ENCODE data around the gene DNASE1L1. TPM values are rescaled to one million over a fixed set of nuclear protein-coding genes. Genes with fewer than 3 reads are reported as not detected.
"Not testable (repeated sequence)": the region's sequence is repeated elsewhere in the genome, so short reads cannot be mapped to it uniquely, and the experiment has no call there.

The DNASE1L1 gene
- total RNA-seq, 1 donor from 2014 or later, result 56.3 TPM

- intact Hi-C loops (cut with micrococcal nuclease), result no loop called here
- DNase-seq, result no peak
- Histone ChIP-seq H3K36me3 (peaks cover 25% of the 10 kb centered on the region), H3K4me1 (peaks cover 16% of the 10 kb centered on the region), H3K27ac (replicated peaks) (no peak overlapping the region), H3K9me3 (replicated peaks) (no peaks in the 10 kb centered on the region), H3K4me3 (no peak overlapping the region), H3K27me3 (ENCODE audit: low read depth) (no peaks in the 10 kb centered on the region)
- TF ChIP-seq, protein P1, sequence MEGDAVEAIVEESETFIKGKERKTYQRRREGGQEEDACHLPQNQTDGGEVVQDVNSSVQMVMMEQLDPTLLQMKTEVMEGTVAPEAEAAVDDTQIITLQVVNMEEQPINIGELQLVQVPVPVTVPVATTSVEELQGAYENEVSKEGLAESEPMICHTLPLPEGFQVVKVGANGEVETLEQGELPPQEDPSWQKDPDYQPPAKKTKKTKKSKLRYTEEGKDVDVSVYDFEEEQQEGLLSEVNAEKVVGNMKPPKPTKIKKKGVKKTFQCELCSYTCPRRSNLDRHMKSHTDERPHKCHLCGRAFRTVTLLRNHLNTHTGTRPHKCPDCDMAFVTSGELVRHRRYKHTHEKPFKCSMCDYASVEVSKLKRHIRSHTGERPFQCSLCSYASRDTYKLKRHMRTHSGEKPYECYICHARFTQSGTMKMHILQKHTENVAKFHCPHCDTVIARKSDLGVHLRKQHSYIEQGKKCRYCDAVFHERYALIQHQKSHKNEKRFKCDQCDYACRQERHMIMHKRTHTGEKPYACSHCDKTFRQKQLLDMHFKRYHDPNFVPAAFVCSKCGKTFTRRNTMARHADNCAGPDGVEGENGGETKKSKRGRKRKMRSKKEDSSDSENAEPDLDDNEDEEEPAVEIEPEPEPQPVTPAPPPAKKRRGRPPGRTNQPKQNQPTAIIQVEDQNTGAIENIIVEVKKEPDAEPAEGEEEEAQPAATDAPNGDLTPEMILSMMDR (IDR thresholded peaks at IDR 0.05; ENCODE audit: borderline replicate concordance), result no peak
These were observed 5.2 kb downstream of the DNASE1L1 start for GRCh38 chrX:154403858-154404257.

- Histone ChIP-seq H3K36me3 (peaks cover 25% of the 10 kb centered on the region), H3K4me1 (peaks cover 17% of the 10 kb centered on the region), H3K27ac (replicated peaks) (no peak overlapping the region), H3K4me3 (no peak overlapping the region), H3K27me3 (ENCODE audit: low read depth) (no peaks in the 10 kb centered on the region), H3K9me3 (replicated peaks) (no peaks in the 10 kb centered on the region)
- intact Hi-C loops (cut with micrococcal nuclease), result no loop called here
- DNase-seq, result no peak
- TF ChIP-seq, protein P1 (IDR thresholded peaks at IDR 0.05; ENCODE audit: borderline replicate concordance), result no peak
These were observed 5.9 kb downstream of the DNASE1L1 start for GRCh38 chrX:154403192-154403591.

GRCh38 chrX:154402622-154403127, 6.4 kb downstream of the DNASE1L1 start:
- Histone ChIP-seq H3K27ac (replicated peaks) (no peak overlapping the region), H3K27me3 (ENCODE audit: low read depth) (no peaks in the 10 kb centered on the region), H3K9me3 (replicated peaks) (no peaks in the 10 kb centered on the region), H3K4me1 (peaks cover 17% of the 10 kb centered on the region), H3K4me3 (no peak overlapping the region), H3K36me3 (peaks cover 25% of the 10 kb centered on the region)
- intact Hi-C loops (cut with micrococcal nuclease), result no loop called here
- TF ChIP-seq, protein P1 (IDR thresholded peaks at IDR 0.05; ENCODE audit: borderline replicate concordance), result no peak
- DNase-seq, result no peak

DNA sequence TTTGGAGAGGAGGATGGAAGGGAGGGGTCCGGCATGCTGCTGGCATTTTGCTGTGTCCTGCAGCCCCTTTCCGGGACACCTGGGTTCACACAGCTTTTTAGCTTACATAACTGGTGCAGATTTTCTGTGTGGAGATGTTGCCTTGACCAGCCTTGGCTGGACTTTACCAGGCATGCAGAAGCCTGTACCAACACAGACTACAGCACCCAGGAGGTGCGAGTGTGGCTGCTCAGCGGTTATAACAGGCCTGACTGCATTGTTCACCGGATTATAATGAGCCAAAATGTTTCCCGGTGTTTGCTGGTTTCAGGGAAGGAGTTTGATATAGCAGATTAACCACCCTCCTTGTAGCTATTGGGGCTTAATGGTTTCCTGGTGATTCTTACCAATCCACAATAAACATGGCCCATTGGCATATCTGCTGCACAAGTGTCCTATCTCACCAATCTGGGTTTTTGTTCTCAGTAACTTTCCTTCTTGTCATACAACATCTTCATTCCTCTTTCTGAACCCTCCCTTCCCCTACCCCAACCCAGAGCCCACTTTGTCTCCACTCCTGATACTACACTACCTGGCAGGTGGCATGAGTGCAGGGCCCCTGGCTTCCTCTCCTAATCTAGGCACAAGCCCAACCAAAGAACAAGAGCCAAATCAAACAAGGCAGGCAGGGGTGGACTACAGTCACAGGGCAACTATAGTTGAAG, 7.0 kb downstream of the DNASE1L1 start:
- no peaks in the 10 kb centered on the region for H3K27me3 ChIP-seq (ENCODE audit: low read depth)
- DNase-seq, result no peak
- peaks cover 25% of the 10 kb centered on the region for H3K36me3 ChIP-seq
- intact Hi-C loops (cut with micrococcal nuclease), result no loop called here
- no peaks in the 10 kb centered on the region for H3K9me3 ChIP-seq (replicated peaks)
- TF ChIP-seq, protein P1 (IDR thresholded peaks at IDR 0.05; ENCODE audit: borderline replicate concordance), result no peak
- no peak overlapping the region for H3K4me3 ChIP-seq
- H3K4me1 ChIP-seq, result peaks cover 19% of the 10 kb centered on the region
- no peak overlapping the region for H3K27ac ChIP-seq (replicated peaks)

DNA sequence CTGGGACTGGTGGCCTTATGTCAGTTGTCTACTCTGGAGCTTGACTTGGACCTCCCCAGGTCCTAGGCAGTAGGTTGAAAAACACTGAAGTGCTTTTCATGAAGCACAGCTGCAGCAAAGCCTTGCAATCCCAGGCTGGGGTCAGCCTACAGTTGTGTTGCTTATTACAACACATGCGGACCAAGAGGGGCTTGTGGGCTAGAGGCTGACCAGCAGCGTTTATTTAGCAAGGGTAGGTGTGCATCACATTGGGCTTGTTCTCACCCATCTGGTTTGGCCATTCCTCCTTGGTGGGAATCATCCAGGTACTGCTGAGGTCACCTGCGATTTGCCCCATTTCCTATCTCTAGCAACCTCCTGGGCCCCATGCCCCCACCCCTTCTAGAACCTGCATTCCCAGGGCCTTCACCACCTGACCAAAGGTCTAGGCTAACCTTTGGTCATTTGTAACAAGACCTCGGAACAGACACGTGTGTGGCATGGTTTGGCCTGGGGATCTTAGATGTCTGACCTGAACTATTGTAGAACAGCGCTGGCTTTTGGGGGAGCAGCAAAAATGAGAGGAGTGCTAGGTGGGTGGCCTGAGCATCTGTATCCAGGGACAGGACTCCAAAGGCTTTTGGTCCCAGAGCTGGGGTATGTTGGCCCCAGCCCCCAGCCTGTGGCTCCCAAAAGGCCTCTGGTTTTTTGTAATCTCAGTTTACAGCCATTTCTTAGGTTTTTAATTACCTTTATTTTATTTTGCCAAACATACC, 7.8 kb downstream of the DNASE1L1 start:
- Histone ChIP-seq H3K4me3 (no peak overlapping the region), H3K4me1 (peaks cover 22% of the 10 kb centered on the region), H3K27me3 (ENCODE audit: low read depth) (no peaks in the 10 kb centered on the region), H3K36me3 (peaks cover 25% of the 10 kb centered on the region), H3K27ac (replicated peaks) (no peak overlapping the region), H3K9me3 (replicated peaks) (no peaks in the 10 kb centered on the region)
- TF ChIP-seq, protein P1 (IDR thresholded peaks at IDR 0.05; ENCODE audit: borderline replicate concordance), result no peak
- intact Hi-C loops (cut with micrococcal nuclease), result no loop called here
- no peak for DNase-seq

GRCh38 chrX:154400369-154400817, 8.7 kb downstream of the DNASE1L1 start:
- DNase-seq; H3K27me3 ChIP-seq (ENCODE audit: low read depth); intact Hi-C loops (cut with micrococcal nuclease); H3K9me3 ChIP-seq (replicated peaks): not testable (repeated sequence)
- H3K27ac ChIP-seq (replicated peaks), result peak overlapping the region; percentile 99
- peaks cover 25% of the 10 kb centered on the region for H3K36me3 ChIP-seq
- H3K4me3 ChIP-seq, result peak overlapping the region; percentile 85
- H3K4me1 ChIP-seq, result peaks cover 22% of the 10 kb centered on the region
